K562 (cell line): ENCODE results near the gene IGFBP4. TPM values are rescaled to one million over a fixed set of nuclear protein-coding genes. Genes with fewer than 3 reads are reported as not detected.

Experiments
- EHMT2 ChIP-seq: fragments of 450-650 bp; IDR thresholded peaks from 2 replicates; pipeline ENCODE4 v1.6.1; 2018; ENCODE audit warnings: antibody characterized with exemption
- FOS ChIP-seq: IDR thresholded peaks from 3 replicates; pipeline ENCODE4 v1.6.1; 2011; ENCODE audit not compliant: insufficient read length; ENCODE audit errors: extremely low read depth
- HDAC8 ChIP-seq: fragments of 450-650 bp; IDR thresholded peaks from 2 replicates; pipeline ENCODE4 v1.6.1; 2016; ENCODE audit warnings: mild to moderate bottlenecking, missing genetic modification characterization, moderate library complexity, missing compliant biosample characterization
- KAT8 ChIP-seq: fragments of 450-650 bp; IDR thresholded peaks from 2 replicates; pipeline ENCODE4 v1.6.1; 2016; ENCODE audit warnings: low read depth, mild to moderate bottlenecking
- MYC ChIP-seq, 2 experiments: fragments of 250-450 bp in 1 of 2; sonication (Bioruptor Pico) in 1 of 2; IDR thresholded peaks; 2 replicates each; pipeline versions ENCODE4 v1.5.1 to v1.6.1; 2012 to 2021; ENCODE audit warnings: low read depth in 2 of 2, borderline replicate concordance in 1 of 2, improper control_type of control experiment in 1 of 2, low read length in 1 of 2, mild to moderate bottlenecking in 1 of 2, moderate library complexity in 1 of 2
- PCBP1 ChIP-seq: fragments of 200-400 bp; formaldehyde crosslinking; IDR thresholded peaks from 2 replicates; pipeline ENCODE4 v1.6.1; 2018; ENCODE audit warnings: mild to moderate bottlenecking, low read depth, low read length; ENCODE audit not compliant: poor library complexity, severe bottlenecking
- PCBP2 ChIP-seq: fragments of 200-400 bp; formaldehyde crosslinking; IDR thresholded peaks from 2 replicates; pipeline ENCODE4 v1.6.1; 2018; ENCODE audit warnings: low read length, low read depth, mild to moderate bottlenecking, moderate library complexity; ENCODE audit not compliant: poor library complexity, severe bottlenecking
- PHF8 ChIP-seq: fragments of 200-600 bp; sonication (generic); IDR thresholded peaks from 2 replicates; pipeline ENCODE4 v1.6.1; 2012; ENCODE audit warnings: mixed run types, mild to moderate bottlenecking, inconsistent platforms, low read length, moderate library complexity, borderline replicate concordance
- XRCC5 ChIP-seq: fragments of 200-400 bp; formaldehyde crosslinking; IDR thresholded peaks from 2 replicates; pipeline ENCODE4 v1.6.1; 2017; ENCODE audit warnings: low read depth, mild to moderate bottlenecking, low read length
- ZNF431 ChIP-seq: sonication (generic); formaldehyde crosslinking; IDR thresholded peaks from 2 replicates; pipeline ENCODE4 v1.8.0; 2022; ENCODE audit warnings: mild to moderate bottlenecking, missing genetic modification reagents
- ZNF436 ChIP-seq: fragments of 250-450, 450-650 bp; sonication (Bioruptor Pico); formaldehyde crosslinking; IDR thresholded peaks from 2 replicates; pipeline ENCODE4 v1.7.0; 2020; ENCODE audit warnings: mild to moderate bottlenecking
- ZNF668 ChIP-seq: fragments of 250-450 bp; sonication (Bioruptor Pico); IDR thresholded peaks from 2 replicates; pipeline ENCODE4 v1.8.0; 2022; ENCODE audit warnings: mild to moderate bottlenecking, inconsistent platforms
- polyA plus RNA-seq, 8 experiments: library from polyadenylated mRNA; depleted of rRNA in 4 of 8; stranded (reverse) in 5 of 8; unstranded in 3 of 8; fragments of >200 nt; fragmentation: Nextera tagmentation in 2 of 8; fragmentation: Illumina TruSeq in 1 of 8; extraction: Ambion mirVana in 2 of 8; extraction: Trizol in 1 of 8; gene quantifications; 2 replicates each; pipeline versions ENCODE4 v1.2.1 to v1.2.3, GENCODE V29; 2011 to 2014; ENCODE audit warnings: inconsistent platforms in 1 of 8, missing spikeins in 1 of 8
- total RNA-seq, 7 experiments: library from RNA; depleted of rRNA in 6 of 7; stranded (reverse); fragments of >200 nt in 6 of 7; fragmentation: Illumina TruSeq in 2 of 7; extraction: Trizol in 2 of 7; gene quantifications; 2 replicates each; pipeline versions ENCODE4 v1.2.1 to v1.2.3, GENCODE V29; 2011 to 2021; ENCODE audit warnings: low replicate concordance in 1 of 7
- TF ChIP-seq, protein P1 (sequence below): fragments of 200-800 bp; sonication (Bioruptor generic); IDR thresholded peaks from 2 replicates; pipeline ENCODE4 v1.6.1; 2017; ENCODE audit warnings: missing genetic modification characterization, missing compliant biosample characterization
- TF ChIP-seq, protein P2 (sequence below): fragments of 250-450 bp; sonication (Bioruptor Pico); IDR thresholded peaks from 2 replicates; pipeline ENCODE4 v1.8.0; 2022; ENCODE audit warnings: inconsistent platforms, mild to moderate bottlenecking, moderate library complexity, borderline replicate concordance
- TF ChIP-seq, protein P3 (sequence below): fragments of 450-650 bp; formaldehyde crosslinking; IDR thresholded peaks from 2 replicates; pipeline ENCODE4 v1.4.0; 2020; ENCODE audit warnings: mild to moderate bottlenecking, moderate library complexity
- TF ChIP-seq, protein P4 (sequence below): fragments of 450-650 bp; IDR thresholded peaks from 2 replicates; pipeline ENCODE4 v1.6.1; 2016; ENCODE audit warnings: missing biosample characterization, missing genetic modification characterization
- TF ChIP-seq, protein P5 (sequence below): fragments of 250-450 bp; sonication (Bioruptor Pico); IDR thresholded peaks from 2 replicates; pipeline ENCODE4 v1.5.0; 2021; ENCODE audit warnings: mild to moderate bottlenecking, borderline replicate concordance
- TF ChIP-seq, protein P6 (sequence below): fragments of 250-450 bp; sonication (Bioruptor Pico); IDR thresholded peaks from 2 replicates; pipeline ENCODE4 v1.5.0; 2020; ENCODE audit warnings: mild to moderate bottlenecking

The IGFBP4 gene
- total and polyA plus RNA-seq, 9 of the 15 experiments (the other 6 are each of a cell fraction or from before 2014, with no cell fraction given): 8.8 to 99.8 (median 18.6) TPM

DNA sequence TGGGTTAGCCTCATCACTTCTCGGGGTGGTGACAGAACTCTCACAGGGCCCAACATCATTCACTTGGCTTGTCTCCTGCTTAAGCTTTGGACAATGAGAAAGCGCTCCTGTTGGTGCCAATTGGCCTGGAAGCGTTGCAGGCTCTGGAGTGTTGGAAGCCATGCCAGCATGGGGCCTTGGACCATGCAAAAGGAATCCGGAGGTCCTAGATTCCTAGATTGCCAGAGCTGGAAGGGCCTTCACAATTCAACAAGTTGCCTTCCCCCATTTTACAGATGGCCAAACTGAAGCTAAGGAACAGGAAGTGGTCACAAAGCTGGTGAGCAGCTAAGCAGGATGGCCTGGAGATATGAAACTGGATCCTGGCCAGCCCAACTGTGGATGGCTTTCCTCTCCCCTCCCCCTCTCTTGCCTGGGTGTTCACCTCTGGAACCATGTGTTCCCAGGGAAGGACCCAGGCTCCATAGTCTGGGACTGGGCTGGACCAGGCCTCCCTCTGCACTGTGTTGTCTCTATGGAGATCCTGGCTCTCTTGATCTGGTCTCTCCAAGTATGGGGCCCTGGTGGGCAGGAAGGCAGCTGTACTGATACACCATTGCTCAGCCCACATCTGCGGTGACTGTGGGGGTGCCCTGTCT is 6.0 kb upstream of the IGFBP4 start (continued):
- TF ChIP-seq, protein P1, sequence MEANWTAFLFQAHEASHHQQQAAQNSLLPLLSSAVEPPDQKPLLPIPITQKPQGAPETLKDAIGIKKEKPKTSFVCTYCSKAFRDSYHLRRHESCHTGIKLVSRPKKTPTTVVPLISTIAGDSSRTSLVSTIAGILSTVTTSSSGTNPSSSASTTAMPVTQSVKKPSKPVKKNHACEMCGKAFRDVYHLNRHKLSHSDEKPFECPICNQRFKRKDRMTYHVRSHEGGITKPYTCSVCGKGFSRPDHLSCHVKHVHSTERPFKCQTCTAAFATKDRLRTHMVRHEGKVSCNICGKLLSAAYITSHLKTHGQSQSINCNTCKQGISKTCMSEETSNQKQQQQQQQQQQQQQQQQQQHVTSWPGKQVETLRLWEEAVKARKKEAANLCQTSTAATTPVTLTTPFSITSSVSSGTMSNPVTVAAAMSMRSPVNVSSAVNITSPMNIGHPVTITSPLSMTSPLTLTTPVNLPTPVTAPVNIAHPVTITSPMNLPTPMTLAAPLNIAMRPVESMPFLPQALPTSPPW: peak; percentile 36; the same call in 1 of the 2 replicates
- TF ChIP-seq EHMT2: no peak
- no peak for TF ChIP-seq ZNF436
- TF ChIP-seq, protein P2, sequence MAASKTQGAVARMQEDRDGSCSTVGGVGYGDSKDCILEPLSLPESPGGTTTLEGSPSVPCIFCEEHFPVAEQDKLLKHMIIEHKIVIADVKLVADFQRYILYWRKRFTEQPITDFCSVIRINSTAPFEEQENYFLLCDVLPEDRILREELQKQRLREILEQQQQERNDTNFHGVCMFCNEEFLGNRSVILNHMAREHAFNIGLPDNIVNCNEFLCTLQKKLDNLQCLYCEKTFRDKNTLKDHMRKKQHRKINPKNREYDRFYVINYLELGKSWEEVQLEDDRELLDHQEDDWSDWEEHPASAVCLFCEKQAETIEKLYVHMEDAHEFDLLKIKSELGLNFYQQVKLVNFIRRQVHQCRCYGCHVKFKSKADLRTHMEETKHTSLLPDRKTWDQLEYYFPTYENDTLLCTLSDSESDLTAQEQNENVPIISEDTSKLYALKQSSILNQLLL (CRISPR knock-in tag): no peak
- no peak for TF ChIP-seq KAT8
- TF ChIP-seq, protein P3, sequence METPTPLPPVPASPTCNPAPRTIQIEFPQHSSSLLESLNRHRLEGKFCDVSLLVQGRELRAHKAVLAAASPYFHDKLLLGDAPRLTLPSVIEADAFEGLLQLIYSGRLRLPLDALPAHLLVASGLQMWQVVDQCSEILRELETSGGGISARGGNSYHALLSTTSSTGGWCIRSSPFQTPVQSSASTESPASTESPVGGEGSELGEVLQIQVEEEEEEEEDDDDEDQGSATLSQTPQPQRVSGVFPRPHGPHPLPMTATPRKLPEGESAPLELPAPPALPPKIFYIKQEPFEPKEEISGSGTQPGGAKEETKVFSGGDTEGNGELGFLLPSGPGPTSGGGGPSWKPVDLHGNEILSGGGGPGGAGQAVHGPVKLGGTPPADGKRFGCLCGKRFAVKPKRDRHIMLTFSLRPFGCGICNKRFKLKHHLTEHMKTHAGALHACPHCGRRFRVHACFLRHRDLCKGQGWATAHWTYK (CRISPR knock-in tag): no peak
- TF ChIP-seq PCBP1: no peak
- TF ChIP-seq MYC (IDR thresholded peaks at IDR 0.05; ENCODE audit: low read depth, low read length): no peak
- TF ChIP-seq MYC (CRISPR knock-in tag; IDR thresholded peaks at IDR 0.05; ENCODE audit: borderline replicate concordance, low read depth): no peak
- TF ChIP-seq, protein P4, sequence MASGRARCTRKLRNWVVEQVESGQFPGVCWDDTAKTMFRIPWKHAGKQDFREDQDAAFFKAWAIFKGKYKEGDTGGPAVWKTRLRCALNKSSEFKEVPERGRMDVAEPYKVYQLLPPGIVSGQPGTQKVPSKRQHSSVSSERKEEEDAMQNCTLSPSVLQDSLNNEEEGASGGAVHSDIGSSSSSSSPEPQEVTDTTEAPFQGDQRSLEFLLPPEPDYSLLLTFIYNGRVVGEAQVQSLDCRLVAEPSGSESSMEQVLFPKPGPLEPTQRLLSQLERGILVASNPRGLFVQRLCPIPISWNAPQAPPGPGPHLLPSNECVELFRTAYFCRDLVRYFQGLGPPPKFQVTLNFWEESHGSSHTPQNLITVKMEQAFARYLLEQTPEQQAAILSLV (tag): no peak
- TF ChIP-seq FOS: no peak
- TF ChIP-seq, protein P5, sequence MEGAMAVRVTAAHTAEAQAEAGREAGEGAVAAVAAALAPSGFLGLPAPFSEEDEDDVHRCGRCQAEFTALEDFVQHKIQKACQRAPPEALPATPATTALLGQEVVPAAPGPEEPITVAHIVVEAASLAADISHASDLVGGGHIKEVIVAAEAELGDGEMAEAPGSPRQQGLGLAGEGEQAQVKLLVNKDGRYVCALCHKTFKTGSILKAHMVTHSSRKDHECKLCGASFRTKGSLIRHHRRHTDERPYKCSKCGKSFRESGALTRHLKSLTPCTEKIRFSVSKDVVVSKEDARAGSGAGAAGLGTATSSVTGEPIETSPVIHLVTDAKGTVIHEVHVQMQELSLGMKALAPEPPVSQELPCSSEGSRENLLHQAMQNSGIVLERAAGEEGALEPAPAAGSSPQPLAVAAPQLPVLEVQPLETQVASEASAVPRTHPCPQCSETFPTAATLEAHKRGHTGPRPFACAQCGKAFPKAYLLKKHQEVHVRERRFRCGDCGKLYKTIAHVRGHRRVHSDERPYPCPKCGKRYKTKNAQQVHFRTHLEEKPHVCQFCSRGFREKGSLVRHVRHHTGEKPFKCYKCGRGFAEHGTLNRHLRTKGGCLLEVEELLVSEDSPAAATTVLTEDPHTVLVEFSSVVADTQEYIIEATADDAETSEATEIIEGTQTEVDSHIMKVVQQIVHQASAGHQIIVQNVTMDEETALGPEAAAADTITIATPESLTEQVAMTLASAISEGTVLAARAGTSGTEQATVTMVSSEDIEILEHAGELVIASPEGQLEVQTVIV: no peak
- TF ChIP-seq ZNF431 (CRISPR knock-in tag): no peak
- no peak for TF ChIP-seq PCBP2
- no peak for TF ChIP-seq ZNF668 (CRISPR knock-in tag)
- no peak for TF ChIP-seq XRCC5
- TF ChIP-seq HDAC8 (tag): no peak; the same call in 1 of the 2 replicates
- TF ChIP-seq, protein P6, sequence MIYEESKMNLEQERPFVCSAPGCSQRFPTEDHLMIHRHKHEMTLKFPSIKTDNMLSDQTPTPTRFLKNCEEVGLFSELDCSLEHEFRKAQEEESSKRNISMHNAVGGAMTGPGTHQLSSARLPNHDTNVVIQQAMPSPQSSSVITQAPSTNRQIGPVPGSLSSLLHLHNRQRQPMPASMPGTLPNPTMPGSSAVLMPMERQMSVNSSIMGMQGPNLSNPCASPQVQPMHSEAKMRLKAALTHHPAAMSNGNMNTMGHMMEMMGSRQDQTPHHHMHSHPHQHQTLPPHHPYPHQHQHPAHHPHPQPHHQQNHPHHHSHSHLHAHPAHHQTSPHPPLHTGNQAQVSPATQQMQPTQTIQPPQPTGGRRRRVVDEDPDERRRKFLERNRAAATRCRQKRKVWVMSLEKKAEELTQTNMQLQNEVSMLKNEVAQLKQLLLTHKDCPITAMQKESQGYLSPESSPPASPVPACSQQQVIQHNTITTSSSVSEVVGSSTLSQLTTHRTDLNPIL (CRISPR knock-in tag): no peak
- TF ChIP-seq PHF8: no peak
